ENCODE measurements around the gene HJV. TPM values are rescaled to one million over a fixed set of nuclear protein-coding genes. Genes with fewer than 3 reads are reported as not detected.

HJV gene
- total and polyA plus RNA-seq, 2 of the 4 experiments (the other 2 are of a cell fraction) = not detected

- Histone ChIP-seq H3K79me1 (ENCODE audit: low read depth in 1 of 2, low read length in 2 of 2) (no peaks in the 10 kb centered on the region), H3K4ac (ENCODE audit: low read depth, low read length) (no peak overlapping the region), H3K27ac (ENCODE audit: insufficient read depth, low read length) (no peak overlapping the region), H4K20me1 (ENCODE audit: insufficient read depth, low read length) (no peaks in the 10 kb centered on the region), H4K5ac (ENCODE audit: low read depth, low read length) (no peak overlapping the region), H4K91ac (ENCODE audit: insufficient read depth, low read depth, low read length) (no peak overlapping the region), H4K8ac (ENCODE audit: low read depth in 2 of 2, low read length in 2 of 2) (no peak overlapping the region), H3K18ac (ENCODE audit: low read depth, low read length) (no peak overlapping the region), H3K23ac (ENCODE audit: low read depth, low read length) (no peak overlapping the region), H3K9me3 (ENCODE audit: control insufficient read depth, insufficient read depth, low read length) (no peaks in the 10 kb centered on the region), H3K14ac (replicated peaks; ENCODE audit: low read depth, low read length) (no peak overlapping the region), H3K9me1 (ENCODE audit: insufficient read depth, low read length) (no peaks in the 10 kb centered on the region), H3K4me1 (ENCODE audit: control insufficient read depth, insufficient read depth, low read length) (no peaks in the 10 kb centered on the region), H3K9ac (ENCODE audit: low read depth, low read length) (no peak overlapping the region), H2BK15ac (ENCODE audit: low read depth, low read length) (no peak overlapping the region), H3K56ac (ENCODE audit: extremely low read depth, insufficient read depth, low read length) (no peak overlapping the region), H3K4me2 (ENCODE audit: low read depth, low read length) (no peak overlapping the region), H2AK5ac (ENCODE audit: low read depth, low read length) (no peak overlapping the region), H3K36me3 (ENCODE audit: control insufficient read depth, insufficient read depth, low read length) (no peaks in the 10 kb centered on the region), H2BK120ac (ENCODE audit: low read depth, low read length) (no peak overlapping the region), H3K27me3 (ENCODE audit: control insufficient read depth, insufficient read depth, low read length) (peaks cover 54% of the 10 kb centered on the region), H2BK20ac (ENCODE audit: low read depth, low read length) (no peak overlapping the region), H2AFZ (replicated peaks; ENCODE audit: low read length, poor library complexity) (no peak overlapping the region), H3K4me3 (ENCODE audit: insufficient read depth, low read depth, low read length) (no peak overlapping the region), H2BK5ac (ENCODE audit: low read depth, low read length, poor library complexity, severe bottlenecking) (no peak overlapping the region), H2AK9ac (replicated peaks; ENCODE audit: low read depth, low read length, poor library complexity) (no peak overlapping the region)
- intact Hi-C loops (cut with micrococcal nuclease) = no loop called here
- ChIA-PET POLR2A (ENCODE audit: unreplicated experiment) (no interaction called here), CTCF (interaction anchor here (2.0 kb wide), 2 partner anchors 12 kb away, joined by 5 to 9 read pairs; no protein-coding TSS in a partner anchor)
- no TSS peak for BruUV-seq (replicated peaks)
- no peak for ATAC-seq (ENCODE audit: low read depth)
- in situ Hi-C loops (cut with MboI; ENCODE audit: low sequenced_read_pairs) = no loop called here
- no peak for DNase-seq
- WGBS, 2 experiments (ENCODE audit: extremely low coverage in 2 of 2, insufficient read length in 1 of 2) = no CpG with 5 or more reads among the region's 4 CpGs
- TF ChIP-seq BHLHE40 (IDR thresholded peaks at IDR 0.05; ENCODE audit: low read depth, low read length) (no peak), RFX5 (IDR thresholded peaks at IDR 0.05; ENCODE audit: low read depth, low read length) (no peak), MAFK (IDR thresholded peaks at IDR 0.05; ENCODE audit: low read depth, low read length) (no peak), ELK1 (IDR thresholded peaks at IDR 0.05; ENCODE audit: borderline replicate concordance, low read depth, low read length) (no peak), MXI1 (IDR thresholded peaks at IDR 0.05; ENCODE audit: borderline replicate concordance, low read depth, low read length) (no peak), CTCF (conservative IDR thresholded peaks at IDR 0.05; ENCODE audit: low read depth, low read length) (no peak), RCOR1 (IDR thresholded peaks at IDR 0.05; ENCODE audit: insufficient replicate concordance, low read length) (no peak)
- dilution Hi-C loops (cut with HindIII; ENCODE audit: low sequenced_read_pairs, unreplicated experiment) = no loop called here
These were observed 1.2 kb downstream of the HJV start for GRCh38 chr1:146020058-146021049.

Measured in IMR-90 (cell line).